Measurements from ENCODE around the gene SCAMP2. TPM values are rescaled to one million over a fixed set of nuclear protein-coding genes. Genes with fewer than 3 reads are reported as not detected.

The SCAMP2 gene
- total RNA-seq, 2 experiments from 2014 or later, result 56.1 to 56.9 TPM

- H3K9me3 Mint-ChIP-seq, result no peaks in the 10 kb centered on the region
- intact Hi-C loops (cut with DNase I, micrococcal nuclease), result no loop called here
- Histone ChIP-seq H3K4me1 (ENCODE audit: insufficient read depth, low read length) (peaks cover 2% of the 10 kb centered on the region), H3K9me3 (ENCODE audit: control insufficient read depth in 1 of 2, insufficient read depth in 1 of 2, low read length in 2 of 2) (no peaks in the 10 kb centered on the region), H3K27ac (ENCODE audit: low read depth in 1 of 2, low read length in 2 of 2) (no peak overlapping the region), H3K27me3 (ENCODE audit: control insufficient read depth in 1 of 2, insufficient read depth in 2 of 2, low read length in 2 of 2) (no peaks in the 10 kb centered on the region), H3K4me3 (ENCODE audit: low read length) (no peak overlapping the region), H3K36me3 (ENCODE audit: insufficient read depth, low read length) (peaks cover 32% of the 10 kb centered on the region)
- peaks cover 39% of the 10 kb centered on the region for H3K36me3 Mint-ChIP-seq (ENCODE audit: low read depth)
- no peak overlapping the region for H3K27ac Mint-ChIP-seq
- CTCF ChIA-PET, result no interaction called here
- no peaks in the 10 kb centered on the region for H3K27me3 Mint-ChIP-seq
- no peaks in the 10 kb centered on the region for H3K4me1 Mint-ChIP-seq (ENCODE audit: low read depth)
- ATAC-seq (ENCODE audit: poor library complexity) (no peak), DNase-seq (no peak)
- POLR2A ChIA-PET, result no interaction called here
- no peak overlapping the region for H3K4me3 Mint-ChIP-seq
- TF ChIP-seq CTCF (IDR thresholded peaks at IDR 0.05), result no peak
Observed at GRCh38 chr15:74913041-74913440, 39.9 kb upstream of the SCAMP2 start.

GRCh38 chr15:74908635-74909034 lies 35.5 kb upstream of the SCAMP2 start:
- Histone ChIP-seq H3K36me3 (ENCODE audit: insufficient read depth, low read length) (peaks cover 19% of the 10 kb centered on the region), H3K9me3 (ENCODE audit: control insufficient read depth in 1 of 2, insufficient read depth in 1 of 2, low read length in 2 of 2) (no peaks in the 10 kb centered on the region), H3K27ac (ENCODE audit: low read depth in 1 of 2, low read length in 2 of 2) (no peak overlapping the region), H3K4me3 (ENCODE audit: low read length) (no peak overlapping the region), H3K27me3 (ENCODE audit: control insufficient read depth in 1 of 2, insufficient read depth in 2 of 2, low read length in 2 of 2) (no peaks in the 10 kb centered on the region), H3K4me1 (ENCODE audit: insufficient read depth, low read length) (peaks cover 28% of the 10 kb centered on the region)
- DNase-seq (no peak), ATAC-seq (ENCODE audit: poor library complexity) (no peak)
- no peak for TF ChIP-seq CTCF (IDR thresholded peaks at IDR 0.05)
- no peaks in the 10 kb centered on the region for H3K9me3 Mint-ChIP-seq
- peak overlapping the region; percentile 2 for H3K4me3 Mint-ChIP-seq
- H3K36me3 Mint-ChIP-seq (ENCODE audit: low read depth), result peaks cover 42% of the 10 kb centered on the region
- ChIA-PET POLR2A (interaction anchor here (1.1 to 1.3 kb wide), 2 partner anchors 13 to 15 kb away, joined by 3 read pairs; no protein-coding TSS in a partner anchor), CTCF (interaction anchor here (1.5 kb wide), 1 partner anchor 121 kb away, joined by 3 read pairs; no protein-coding TSS in a partner anchor)
- peaks cover 33% of the 10 kb centered on the region for H3K4me1 Mint-ChIP-seq (ENCODE audit: low read depth)
- intact Hi-C loops (cut with DNase I, micrococcal nuclease), result no loop called here
- no peak overlapping the region for H3K27ac Mint-ChIP-seq
- no peaks in the 10 kb centered on the region for H3K27me3 Mint-ChIP-seq

GRCh38 chr15:74907163-74907870 lies 34.2 kb upstream of the SCAMP2 start:
- Mint-ChIP-seq H3K4me3 (peak overlapping the region; percentile 99), H3K27me3 (no peaks in the 10 kb centered on the region), H3K27ac (peak overlapping the region; percentile 99), H3K9me3 (no peaks in the 10 kb centered on the region), H3K4me1 (ENCODE audit: low read depth) (peaks cover 35% of the 10 kb centered on the region), H3K36me3 (ENCODE audit: low read depth) (peaks cover 45% of the 10 kb centered on the region)
- ATAC-seq (ENCODE audit: poor library complexity) (peak; percentile 3), DNase-seq (no peak)
- TF ChIP-seq CTCF (IDR thresholded peaks at IDR 0.05), result no peak
- Histone ChIP-seq H3K4me1 (ENCODE audit: insufficient read depth, low read length) (peaks cover 31% of the 10 kb centered on the region), H3K9me3 (ENCODE audit: control insufficient read depth in 1 of 2, insufficient read depth in 1 of 2, low read length in 2 of 2) (no peaks in the 10 kb centered on the region), H3K4me3 (ENCODE audit: low read length) (peak overlapping the region; percentile 95), H3K27me3 (ENCODE audit: control insufficient read depth in 1 of 2, insufficient read depth in 2 of 2, low read length in 2 of 2) (no peaks in the 10 kb centered on the region), H3K36me3 (ENCODE audit: insufficient read depth, low read length) (peaks cover 22% of the 10 kb centered on the region), H3K27ac (ENCODE audit: low read depth in 1 of 2, low read length in 2 of 2) (peak overlapping the region; percentile 68 to 80)
- intact Hi-C loops (cut with DNase I, micrococcal nuclease), result loop anchor here in 1 of 2 experiments (2.0 kb wide), 2 partner anchors 35 to 65 kb away; partner anchors contain the start of genes SCAMP2 and ULK3
- POLR2A ChIA-PET, result interaction anchor here (0.6 to 3.0 kb wide), 20 partner anchors 10 to 547 kb away, joined by 3 to 21 read pairs (median 4); partner anchors contain the start of genes COX5A, MPI, RPP25 and SCAMP2
- CTCF ChIA-PET, result interaction anchor here (1.3 to 2.4 kb wide), 6 partner anchors 37 to 275 kb away, joined by 3 to 6 read pairs (median 4); no protein-coding TSS in a partner anchor
